NB4 (cell line): ENCODE data around the gene CFAP251.

Source experiments
- CTCF ChIP-seq: IDR thresholded peaks from one replicate; pipeline ENCODE4 v1.5.1; 2012; ENCODE audit warnings: low read depth, low read length
- MYC ChIP-seq: IDR thresholded peaks from 2 replicates; pipeline ENCODE4 v1.6.1; 2011; ENCODE audit warnings: low read depth, low read length

GRCh38 chr12:122028905-122029560 lies 110.6 kb downstream of the CFAP251 start:
- TF ChIP-seq CTCF, result no peak
- no peak for TF ChIP-seq MYC
